Testis (tissue), 3 donors: ENCODE measurements around the gene GGACT. TPM values are rescaled to one million over a fixed set of nuclear protein-coding genes. Genes with fewer than 3 reads are reported as not detected.

Experiments used
- DNase-seq: peaks from one replicate; pipeline ENCODE4 v3.0.0-alpha.2; 2019
- H3K27ac ChIP-seq, 2 donors: fragments of 200-600 bp; sonication (generic); one replicate each; pipeline ENCODE4 v1.5.1; 2019
- H3K27me3 ChIP-seq: fragments of 200-600 bp; sonication (generic); one replicate; pipeline ENCODE4 v1.5.1; 2019
- H3K36me3 ChIP-seq: fragments of 200-600 bp; sonication (generic); one replicate; pipeline ENCODE4 v1.5.1; 2017; ENCODE audit warnings: low read depth; ENCODE audit errors: missing control alignments
- H3K4me1 ChIP-seq: fragments of 200-600 bp; sonication (generic); one replicate; pipeline ENCODE4 v1.5.1; 2019
- H3K4me3 ChIP-seq, 2 donors: fragments of 200-600 bp; sonication (generic); one replicate each; pipeline ENCODE4 v1.5.1; 2017 to 2019
- H3K9me3 ChIP-seq: fragments of 200-600 bp; sonication (generic); one replicate; pipeline ENCODE4 v1.5.1; 2017
- POLR2A ChIP-seq: fragments of 450-650 bp; IDR thresholded peaks from one replicate; pipeline ENCODE4 v1.6.1; 2017; ENCODE audit warnings: antibody characterized with exemption, mild to moderate bottlenecking, moderate library complexity
- WGBS, 2 donors: methylation state at CpG; one replicate each; pipeline ENCODE4 v1.1.5; 2018; 5-methylcytosine and 5-hydroxymethylcytosine counted together
- intact Hi-C: fragments of 100-400 bp; cut with DNase I; formaldehyde crosslinking; loops from one replicate; pipeline ENCODE4 v1.15.1; 2023; ENCODE audit warnings: low total_unique reads
- polyA plus RNA-seq: library from polyadenylated mRNA; stranded (reverse); fragments of 350-450 nt; fragmentation: Illumina TruSeq; extraction: RNeasy Lipid Tissue Mini Kit (QIAGEN cat#74804); gene quantifications from one replicate; pipeline ENCODE4 v1.2.3, GENCODE V29; 2014; ENCODE audit warnings: low read depth, low replicate concordance; ENCODE audit not compliant: insufficient read depth
- total RNA-seq, 2 donors: library from RNA; depleted of rRNA; stranded (reverse); fragments of >200 nt; gene quantifications; one replicate each; pipeline ENCODE4 v1.2.3, GENCODE V29; 2016
- TF ChIP-seq, protein P1 (sequence below), 3 experiments: fragments of 450-650 bp in 2 of 3; fragments of 200-600 bp in 1 of 3; sonication (generic) in 1 of 3; IDR thresholded peaks; one replicate each; pipeline ENCODE4 v1.5.1; 2016 to 2019; ENCODE audit warnings: antibody characterized with exemption in 3 of 3, mild to moderate bottlenecking in 2 of 3, moderate library complexity in 1 of 3

The GGACT gene
- total and polyA plus RNA-seq, 3 donors from 2014 or later, result 9.8 to 30.0 (median 18.9) TPM

DNA sequence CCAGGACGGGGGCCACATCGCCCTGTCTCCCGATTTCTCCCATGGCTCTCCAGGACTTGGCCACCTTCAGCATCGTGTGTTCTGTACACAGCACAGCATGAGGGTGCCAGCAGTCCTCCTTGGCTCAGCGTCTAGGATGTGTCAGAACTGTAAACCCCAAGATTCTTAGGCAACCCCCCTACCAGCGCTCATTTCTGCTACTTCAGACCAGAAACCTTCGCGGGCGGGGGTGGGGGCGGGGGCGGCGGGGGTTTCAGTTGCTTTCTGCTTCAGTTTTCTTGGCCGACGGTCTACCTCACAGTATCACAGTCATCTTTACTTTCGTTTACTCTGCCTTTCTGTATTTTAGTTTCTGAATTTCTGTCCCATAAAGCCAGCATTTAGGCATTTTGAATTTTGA, 82.4 kb downstream of the GGACT start:
- no peak overlapping the region for H3K27ac ChIP-seq
- H3K4me3 ChIP-seq, result no peak overlapping the region
- no peak for TF ChIP-seq POLR2A
- TF ChIP-seq, protein P1, sequence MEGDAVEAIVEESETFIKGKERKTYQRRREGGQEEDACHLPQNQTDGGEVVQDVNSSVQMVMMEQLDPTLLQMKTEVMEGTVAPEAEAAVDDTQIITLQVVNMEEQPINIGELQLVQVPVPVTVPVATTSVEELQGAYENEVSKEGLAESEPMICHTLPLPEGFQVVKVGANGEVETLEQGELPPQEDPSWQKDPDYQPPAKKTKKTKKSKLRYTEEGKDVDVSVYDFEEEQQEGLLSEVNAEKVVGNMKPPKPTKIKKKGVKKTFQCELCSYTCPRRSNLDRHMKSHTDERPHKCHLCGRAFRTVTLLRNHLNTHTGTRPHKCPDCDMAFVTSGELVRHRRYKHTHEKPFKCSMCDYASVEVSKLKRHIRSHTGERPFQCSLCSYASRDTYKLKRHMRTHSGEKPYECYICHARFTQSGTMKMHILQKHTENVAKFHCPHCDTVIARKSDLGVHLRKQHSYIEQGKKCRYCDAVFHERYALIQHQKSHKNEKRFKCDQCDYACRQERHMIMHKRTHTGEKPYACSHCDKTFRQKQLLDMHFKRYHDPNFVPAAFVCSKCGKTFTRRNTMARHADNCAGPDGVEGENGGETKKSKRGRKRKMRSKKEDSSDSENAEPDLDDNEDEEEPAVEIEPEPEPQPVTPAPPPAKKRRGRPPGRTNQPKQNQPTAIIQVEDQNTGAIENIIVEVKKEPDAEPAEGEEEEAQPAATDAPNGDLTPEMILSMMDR (IDR thresholded peaks at IDR 0.05), result no peak
- H3K9me3 ChIP-seq, result no peaks in the 10 kb centered on the region
- WGBS, 2 donors, result 75 to 90% methylated on average over 11 to 15 of the region's 15 CpGs
- intact Hi-C loops, result no loop called here
- no peak for DNase-seq
- no peaks in the 10 kb centered on the region for H3K27me3 ChIP-seq
- no peaks in the 10 kb centered on the region for H3K4me1 ChIP-seq
- no peaks in the 10 kb centered on the region for H3K36me3 ChIP-seq

DNA sequence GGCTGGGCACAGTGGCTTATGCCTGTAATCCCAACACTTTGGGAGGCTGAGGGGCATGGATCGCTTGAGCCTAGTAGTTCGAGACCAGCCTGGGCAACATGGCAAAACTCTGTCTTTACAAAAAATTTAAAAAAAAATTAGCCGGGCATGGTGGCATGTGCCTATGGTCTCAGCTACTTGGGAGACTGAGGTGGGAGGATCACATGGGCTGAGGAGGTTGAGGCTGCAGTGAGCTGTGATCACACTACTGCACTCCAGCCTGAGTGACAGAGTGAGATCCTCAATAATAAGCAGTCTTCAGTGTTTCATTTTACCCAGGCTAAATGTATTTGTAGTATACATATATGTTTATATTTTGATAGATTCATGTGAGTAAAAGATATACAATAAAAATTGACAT, 85.0 kb downstream of the GGACT start:
- 96 to 97% methylated on average over 3 of the region's 3 CpGs for WGBS, 2 donors
- H3K36me3 ChIP-seq, result no peaks in the 10 kb centered on the region

DNA sequence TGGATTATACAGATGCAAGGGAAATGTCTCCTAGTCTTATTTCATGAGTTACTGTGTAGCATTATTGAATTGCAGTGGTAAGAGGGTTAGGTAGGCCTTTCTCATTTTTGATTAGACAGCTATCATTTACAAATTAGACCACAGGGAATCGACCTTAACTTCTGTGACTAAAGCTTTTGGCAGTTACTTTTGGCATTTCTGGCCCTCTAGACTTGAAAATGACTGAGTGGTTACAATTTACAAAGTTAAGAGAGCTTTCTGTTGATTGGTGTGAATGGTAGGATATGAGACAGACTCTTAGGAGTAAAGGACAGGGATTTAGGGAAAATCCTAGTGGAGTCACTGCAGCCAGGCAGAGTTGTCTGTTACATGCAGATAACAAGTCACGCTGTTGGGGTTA, 86.1 kb downstream of the GGACT start:
- no peak for DNase-seq
- Histone ChIP-seq H3K4me3 (no peak overlapping the region), H3K27ac (no peak overlapping the region), H3K9me3 (no peaks in the 10 kb centered on the region), H3K4me1 (no peaks in the 10 kb centered on the region), H3K27me3 (no peaks in the 10 kb centered on the region), H3K36me3 (no peaks in the 10 kb centered on the region)
- WGBS, 2 donors, result 57 to 60% methylated on average over 2 of the region's 2 CpGs
- no peak for TF ChIP-seq POLR2A
- TF ChIP-seq, protein P1 (IDR thresholded peaks at IDR 0.05), result no peak
- intact Hi-C loops, result no loop called here

More for the DNA sequence above, 85.0 kb downstream of the GGACT start:
- intact Hi-C loops, result no loop called here
- Histone ChIP-seq H3K9me3 (no peaks in the 10 kb centered on the region), H3K27me3 (no peaks in the 10 kb centered on the region), H3K27ac (no peak overlapping the region), H3K4me3 (no peak overlapping the region), H3K4me1 (no peaks in the 10 kb centered on the region)
- TF ChIP-seq, protein P1 (IDR thresholded peaks at IDR 0.05), result no peak
- no peak for TF ChIP-seq POLR2A
- no peak for DNase-seq

DNA sequence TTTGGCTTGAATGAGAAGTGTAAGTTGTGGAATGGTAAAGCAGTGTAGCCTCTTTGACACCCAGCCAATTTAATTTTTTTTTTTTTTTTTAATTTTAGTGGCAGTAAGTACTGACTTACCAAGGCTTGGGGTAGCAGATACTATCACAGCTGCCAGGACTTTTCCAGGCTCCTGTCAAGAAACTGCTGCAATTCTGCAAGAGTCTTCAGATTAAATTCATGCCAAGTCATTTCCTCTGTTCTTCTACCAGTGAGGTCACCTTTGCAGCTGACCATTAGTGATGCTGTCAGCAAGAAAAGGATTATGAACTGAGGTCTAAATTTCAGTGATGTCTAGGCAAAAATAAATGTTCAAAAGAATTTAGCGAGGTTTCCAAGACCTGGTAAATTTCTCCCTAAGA, 91.2 kb downstream of the GGACT start:
- TF ChIP-seq, protein P1 (IDR thresholded peaks at IDR 0.05), result no peak
- TF ChIP-seq POLR2A, result no peak
- Histone ChIP-seq H3K36me3 (no peaks in the 10 kb centered on the region), H3K9me3 (no peaks in the 10 kb centered on the region), H3K4me1 (no peaks in the 10 kb centered on the region), H3K27ac (no peak overlapping the region), H3K27me3 (no peaks in the 10 kb centered on the region), H3K4me3 (no peak overlapping the region)
- no peak for DNase-seq
- 80 to 97% methylated on average over 1 of the region's 1 CpG for WGBS, 2 donors
- intact Hi-C loops, result no loop called here

DNA sequence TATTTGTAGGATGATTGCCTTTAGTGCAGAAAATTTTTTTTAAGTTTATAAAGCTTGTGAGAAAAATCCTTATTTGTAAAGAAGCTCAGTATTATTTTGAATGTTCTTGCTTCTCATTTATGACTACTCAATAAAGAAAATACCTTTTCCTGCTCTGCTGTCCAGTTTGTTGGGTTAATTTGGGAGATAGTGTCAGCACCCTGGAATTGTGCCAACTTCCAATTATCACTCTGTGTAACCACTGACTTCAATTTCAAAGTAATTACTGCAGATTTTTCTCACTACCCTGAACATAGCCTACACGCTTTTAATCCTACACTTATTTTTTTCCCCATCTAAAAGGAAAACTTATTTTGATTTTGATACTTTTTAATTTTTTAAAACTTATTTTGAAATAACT, 93.1 kb downstream of the GGACT start:
- TF ChIP-seq, protein P1 (IDR thresholded peaks at IDR 0.05), result no peak
- no peak for TF ChIP-seq POLR2A
- WGBS, 2 donors, result 66 to 72% methylated on average over 1 of the region's 1 CpG
- Histone ChIP-seq H3K36me3 (no peaks in the 10 kb centered on the region), H3K9me3 (no peaks in the 10 kb centered on the region), H3K27me3 (no peaks in the 10 kb centered on the region), H3K4me1 (no peaks in the 10 kb centered on the region), H3K27ac (no peak overlapping the region), H3K4me3 (no peak overlapping the region)
- intact Hi-C loops, result no loop called here
- no peak for DNase-seq
